ENCODE data around the gene CDX2.

DNA sequence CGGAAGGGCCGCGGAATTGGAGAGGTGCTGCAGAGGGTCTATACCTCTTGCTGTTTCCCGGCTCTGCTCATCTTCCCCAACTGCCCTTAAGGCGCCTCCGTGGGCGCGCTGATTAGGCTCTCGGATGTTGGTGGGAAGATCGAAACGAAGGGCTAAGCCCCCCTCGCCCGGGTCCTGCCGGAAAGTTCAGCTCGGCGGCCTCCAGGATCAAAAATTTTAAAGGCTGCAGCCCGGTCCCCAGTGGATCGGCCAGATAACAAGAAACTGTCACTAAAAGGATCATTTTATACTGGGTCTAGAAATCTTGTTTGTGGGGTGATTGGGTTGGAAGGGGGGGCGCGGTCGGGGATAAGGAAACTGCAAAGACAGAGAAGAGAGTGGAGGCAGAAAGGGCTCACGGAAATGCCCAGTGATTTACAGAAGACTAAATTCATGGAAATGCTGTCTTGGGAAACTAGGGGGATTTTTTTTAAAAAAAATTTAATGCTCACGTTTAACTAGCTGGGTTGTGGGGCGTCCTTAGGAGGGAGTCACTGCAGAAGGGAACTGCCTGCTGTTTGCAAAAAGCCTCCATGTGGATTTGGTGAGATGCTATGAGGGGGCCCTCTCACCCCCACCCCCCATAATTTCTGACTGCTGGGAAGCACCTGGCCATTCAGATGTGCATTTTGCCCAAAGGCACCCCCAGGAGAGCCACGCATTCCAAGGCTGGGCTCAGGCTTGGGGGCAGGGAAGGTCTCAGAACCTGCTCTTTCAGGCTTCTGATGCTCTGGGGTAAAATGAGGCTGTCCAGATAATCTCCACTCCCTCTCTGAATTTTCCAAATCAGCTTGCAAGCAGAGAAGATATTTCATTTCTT lies 7.7 kb downstream of the CDX2 start:
- TF ChIP-seq, protein P1, sequence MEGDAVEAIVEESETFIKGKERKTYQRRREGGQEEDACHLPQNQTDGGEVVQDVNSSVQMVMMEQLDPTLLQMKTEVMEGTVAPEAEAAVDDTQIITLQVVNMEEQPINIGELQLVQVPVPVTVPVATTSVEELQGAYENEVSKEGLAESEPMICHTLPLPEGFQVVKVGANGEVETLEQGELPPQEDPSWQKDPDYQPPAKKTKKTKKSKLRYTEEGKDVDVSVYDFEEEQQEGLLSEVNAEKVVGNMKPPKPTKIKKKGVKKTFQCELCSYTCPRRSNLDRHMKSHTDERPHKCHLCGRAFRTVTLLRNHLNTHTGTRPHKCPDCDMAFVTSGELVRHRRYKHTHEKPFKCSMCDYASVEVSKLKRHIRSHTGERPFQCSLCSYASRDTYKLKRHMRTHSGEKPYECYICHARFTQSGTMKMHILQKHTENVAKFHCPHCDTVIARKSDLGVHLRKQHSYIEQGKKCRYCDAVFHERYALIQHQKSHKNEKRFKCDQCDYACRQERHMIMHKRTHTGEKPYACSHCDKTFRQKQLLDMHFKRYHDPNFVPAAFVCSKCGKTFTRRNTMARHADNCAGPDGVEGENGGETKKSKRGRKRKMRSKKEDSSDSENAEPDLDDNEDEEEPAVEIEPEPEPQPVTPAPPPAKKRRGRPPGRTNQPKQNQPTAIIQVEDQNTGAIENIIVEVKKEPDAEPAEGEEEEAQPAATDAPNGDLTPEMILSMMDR (IDR thresholded peaks at IDR 0.05), result no peak
- no peak for TF ChIP-seq POLR2A (IDR thresholded peaks at IDR 0.05)

Data from thyroid gland (tissue), 4 donors.